PC-9 (cell line): ENCODE measurements around the gene SNX25.

ENCODE experiments used
- CTCF ChIP-seq: fragments of 200-600 bp; sonication (generic); conservative IDR thresholded peaks from 2 replicates; pipeline ENCODE4 v1.6.1; 2017; ENCODE audit warnings: mixed run types, antibody characterized with exemption, mild to moderate bottlenecking, moderate library complexity
- EZH2 ChIP-seq: fragments of 200-600 bp; sonication (generic); IDR thresholded peaks from 2 replicates; pipeline ENCODE4 v1.8.0; 2017; ENCODE audit warnings: antibody characterized with exemption, low read depth

- TF ChIP-seq CTCF = no peak
- TF ChIP-seq EZH2 = no peak
Observed at GRCh38 chr4:185339941-185340340, 130.5 kb downstream of the SNX25 start.
